GM12878 (cell line): ENCODE results near the gene HPSE.

ENCODE experiments used
- MYC ChIP-seq: IDR thresholded peaks from 2 replicates; pipeline ENCODE4 v1.6.1; 2011; ENCODE audit warnings: mild to moderate bottlenecking, low read length, moderate library complexity, inconsistent platforms; ENCODE audit not compliant: insufficient read depth, insufficient replicate concordance, insufficient read length, severe bottlenecking
- RAD21 ChIP-seq: IDR thresholded peaks from 2 replicates; pipeline ENCODE4 v1.6.1; 2011; ENCODE audit warnings: mild to moderate bottlenecking, low read depth, low read length, moderate library complexity; ENCODE audit not compliant: insufficient read depth
- TF ChIP-seq, protein P1 (sequence below): IDR thresholded peaks from 2 replicates; pipeline ENCODE4 v1.6.1; 2012; ENCODE audit warnings: low read length, inconsistent platforms

GRCh38 chr4:83356899-83357661 is 22.4 kb upstream of the HPSE start:
- TF ChIP-seq, protein P1, sequence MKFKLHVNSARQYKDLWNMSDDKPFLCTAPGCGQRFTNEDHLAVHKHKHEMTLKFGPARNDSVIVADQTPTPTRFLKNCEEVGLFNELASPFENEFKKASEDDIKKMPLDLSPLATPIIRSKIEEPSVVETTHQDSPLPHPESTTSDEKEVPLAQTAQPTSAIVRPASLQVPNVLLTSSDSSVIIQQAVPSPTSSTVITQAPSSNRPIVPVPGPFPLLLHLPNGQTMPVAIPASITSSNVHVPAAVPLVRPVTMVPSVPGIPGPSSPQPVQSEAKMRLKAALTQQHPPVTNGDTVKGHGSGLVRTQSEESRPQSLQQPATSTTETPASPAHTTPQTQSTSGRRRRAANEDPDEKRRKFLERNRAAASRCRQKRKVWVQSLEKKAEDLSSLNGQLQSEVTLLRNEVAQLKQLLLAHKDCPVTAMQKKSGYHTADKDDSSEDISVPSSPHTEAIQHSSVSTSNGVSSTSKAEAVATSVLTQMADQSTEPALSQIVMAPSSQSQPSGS: 0 out of 2 replicates have a peak, but pooled peaks have one; percentile 22
- TF ChIP-seq MYC (no peak), RAD21 (no peak)
